Spinal cord (tissue), 10 donors: ENCODE results near the gene SEL1L. TPM values are rescaled to one million over a fixed set of nuclear protein-coding genes. Genes with fewer than 3 reads are reported as not detected.
"Not testable (repeated sequence)": the region's sequence is repeated elsewhere in the genome, so short reads cannot be mapped to it uniquely, and the experiment has no call there.

Experiments used
- DNase-seq, 6 donors: peaks; one replicate each; pipeline versions ENCODE4 v3.0.0 to v3.0.0-alpha.2; 2013 to 2015; ENCODE audit warnings: low spot score in 6 of 6, low read depth in 4 of 6
- H3K27ac ChIP-seq: one replicate; pipeline ENCODE4 v1.5.1; 2013; ENCODE audit warnings: low read depth, low read length, control low read depth
- H3K27me3 ChIP-seq: one replicate; pipeline ENCODE4 v1.6.1; 2013; ENCODE audit warnings: low read length; ENCODE audit not compliant: control insufficient read depth, insufficient read depth
- H3K36me3 ChIP-seq: one replicate; pipeline ENCODE4 v1.6.1; 2013; ENCODE audit warnings: low read length; ENCODE audit not compliant: control insufficient read depth, insufficient read depth
- H3K4me1 ChIP-seq: one replicate; pipeline ENCODE4 v1.6.1; 2013; ENCODE audit warnings: low read length; ENCODE audit not compliant: control insufficient read depth, insufficient read depth
- H3K4me3 ChIP-seq: one replicate; pipeline ENCODE4 v1.5.1; 2013; ENCODE audit warnings: low read depth, low read length, control low read depth
- H3K9me3 ChIP-seq: one replicate; pipeline ENCODE4 v1.6.1; 2013; ENCODE audit warnings: low read length; ENCODE audit not compliant: control insufficient read depth, insufficient read depth
- WGBS: methylation state at CpG from one replicate; pipeline ENCODE4 v1.1.5; 2013; ENCODE audit warnings: missing lambda C conversion rate; ENCODE audit not compliant: insufficient coverage; 5-methylcytosine and 5-hydroxymethylcytosine counted together
- polyA plus RNA-seq, 2 donors: library from polyadenylated mRNA; unstranded; fragments of 120-200 nt; gene quantifications; one replicate each; pipeline ENCODE4 v1.2.1, GENCODE V29; 2013; ENCODE audit not compliant: insufficient read length in 2 of 2
- total RNA-seq, 2 donors: library from RNA; depleted of rRNA in 1 of 2; stranded (reverse); fragments of 120-200 nt in 1 of 2; fragments of >200 nt in 1 of 2; gene quantifications; one replicate each; pipeline versions ENCODE4 v1.2.3 to v1.2.4, GENCODE V29; 2013 to 2014
- donor health status: healthy.

Gene SEL1L
- total and polyA plus RNA-seq, 4 donors: 34.2 to 82.7 (median 48.7) TPM

GRCh38 chr14:81516986-81517797, 16.5 kb downstream of the SEL1L start:
- WGBS: 79% methylated on average over 1 of the region's 2 CpGs
- Histone ChIP-seq H3K9me3 (no peaks in the 10 kb centered on the region), H3K27me3 (no peaks in the 10 kb centered on the region), H3K4me3 (no peak overlapping the region), H3K36me3 (peaks cover 21% of the 10 kb centered on the region), H3K27ac (peak overlapping the region; percentile 64), H3K4me1 (peaks cover 5% of the 10 kb centered on the region)
- DNase-seq: peak in 1 of 6 donors; percentile 41

DNA sequence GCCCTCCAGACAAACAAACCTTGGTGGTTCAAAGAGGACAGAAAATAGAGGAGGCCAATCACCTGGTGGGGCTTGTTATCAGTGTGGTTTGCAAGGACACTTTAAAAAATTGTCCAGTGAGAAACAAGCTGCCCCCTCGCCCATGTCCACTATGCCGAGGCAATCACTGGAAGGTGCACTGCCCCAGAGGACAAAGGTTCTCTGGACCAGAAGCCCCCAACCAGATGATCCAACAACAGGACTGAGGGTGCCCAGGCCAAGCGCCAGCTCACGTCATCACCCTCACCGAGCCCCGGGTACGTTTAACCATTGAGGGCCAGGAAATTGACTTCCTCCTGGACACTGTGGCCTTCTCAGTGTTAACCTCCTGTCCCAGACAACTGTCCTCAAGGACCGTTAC, 17.7 kb downstream of the SEL1L start:
- H3K36me3 ChIP-seq: peaks cover 21% of the 10 kb centered on the region
- not testable (repeated sequence) for H3K4me1 ChIP-seq, H3K27ac ChIP-seq, H3K9me3 ChIP-seq, H3K4me3 ChIP-seq, DNase-seq, H3K27me3 ChIP-seq
- 94% methylated on average over 8 of the region's 8 CpGs for WGBS

GRCh38 chr14:81512826-81513225, 20.8 kb downstream of the SEL1L start:
- 100% methylated on average over 5 of the region's 6 CpGs for WGBS
- not testable (repeated sequence) for DNase-seq, H3K27ac ChIP-seq, H3K4me3 ChIP-seq, H3K9me3 ChIP-seq, H3K27me3 ChIP-seq, H3K4me1 ChIP-seq
- peaks cover 19% of the 10 kb centered on the region for H3K36me3 ChIP-seq

DNA sequence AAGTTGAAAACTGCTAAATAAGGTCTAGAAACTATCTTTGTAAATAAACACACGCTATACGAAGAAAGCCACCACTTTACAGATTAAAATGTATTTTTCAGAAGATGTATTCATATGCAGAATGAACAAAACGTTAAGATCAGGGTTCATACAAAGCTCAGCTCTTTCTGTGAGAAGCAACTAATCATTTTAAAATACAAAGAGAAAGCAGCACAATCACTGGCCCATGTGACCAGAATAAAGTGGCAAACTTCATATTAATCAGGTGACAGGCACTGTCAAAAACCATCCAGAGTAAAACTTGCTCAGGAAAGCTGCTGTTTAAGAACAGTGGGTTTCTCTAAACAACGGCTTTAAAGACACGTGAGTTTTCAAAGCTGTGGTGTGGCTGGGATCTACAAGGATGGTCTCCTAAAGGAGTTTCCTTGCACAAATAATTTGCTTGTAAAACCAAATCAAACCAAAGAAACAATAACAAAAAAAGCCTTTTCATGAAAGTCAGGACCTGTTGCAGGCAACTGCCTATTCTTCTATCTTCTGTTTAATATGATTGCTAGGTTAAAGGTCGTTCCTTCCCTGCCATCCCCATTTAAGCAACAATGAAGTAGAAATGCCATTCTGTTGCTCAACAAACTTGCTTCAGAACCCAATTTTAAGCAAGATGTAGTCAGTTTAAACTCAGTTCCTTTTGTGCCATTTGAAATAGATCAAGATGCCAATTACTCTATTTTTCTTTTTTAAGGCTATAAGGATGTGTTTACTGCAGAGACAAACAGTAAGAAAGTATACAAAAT, 22.3 kb downstream of the SEL1L start:
- Histone ChIP-seq H3K36me3 (peaks cover 13% of the 10 kb centered on the region), H3K9me3 (no peaks in the 10 kb centered on the region), H3K4me3 (no peak overlapping the region), H3K27ac (no peak overlapping the region), H3K27me3 (no peaks in the 10 kb centered on the region), H3K4me1 (no peaks in the 10 kb centered on the region)
- DNase-seq: no peak
- WGBS: no CpG with 5 or more reads among the region's 6 CpGs

GRCh38 chr14:81509838-81510452, 23.7 kb downstream of the SEL1L start:
- no peaks in the 10 kb centered on the region for H3K4me1 ChIP-seq
- no peak overlapping the region for H3K27ac ChIP-seq
- no peaks in the 10 kb centered on the region for H3K9me3 ChIP-seq
- WGBS: 64% methylated on average over 5 of the region's 6 CpGs
- no peaks in the 10 kb centered on the region for H3K27me3 ChIP-seq
- peaks cover 10% of the 10 kb centered on the region for H3K36me3 ChIP-seq
- DNase-seq: no peak
- H3K4me3 ChIP-seq: no peak overlapping the region

DNA sequence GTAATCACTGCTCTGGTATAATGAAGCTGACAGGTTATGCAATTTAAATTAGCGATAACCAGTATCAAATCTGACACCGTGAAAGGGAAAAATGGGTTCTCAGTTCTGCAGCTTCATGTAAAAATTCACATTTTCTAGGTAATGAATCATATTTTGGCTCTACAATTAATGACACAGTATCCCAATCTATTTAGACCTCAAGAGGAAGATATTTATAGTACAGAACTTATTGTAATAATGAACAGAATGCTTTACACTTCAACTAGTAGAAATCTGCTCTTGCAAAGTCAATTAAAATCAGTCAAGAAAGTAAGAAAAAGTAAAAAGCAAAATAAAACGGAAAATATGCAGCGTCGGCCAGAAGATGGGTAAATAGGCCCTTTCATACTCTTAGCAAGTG, 24.3 kb downstream of the SEL1L start:
- Histone ChIP-seq H3K4me3 (no peak overlapping the region), H3K36me3 (peaks cover 10% of the 10 kb centered on the region), H3K27me3 (no peaks in the 10 kb centered on the region), H3K27ac (no peak overlapping the region), H3K4me1 (no peaks in the 10 kb centered on the region), H3K9me3 (no peaks in the 10 kb centered on the region)
- no CpG with 5 or more reads among the region's 5 CpGs for WGBS
- no peak for DNase-seq

DNA sequence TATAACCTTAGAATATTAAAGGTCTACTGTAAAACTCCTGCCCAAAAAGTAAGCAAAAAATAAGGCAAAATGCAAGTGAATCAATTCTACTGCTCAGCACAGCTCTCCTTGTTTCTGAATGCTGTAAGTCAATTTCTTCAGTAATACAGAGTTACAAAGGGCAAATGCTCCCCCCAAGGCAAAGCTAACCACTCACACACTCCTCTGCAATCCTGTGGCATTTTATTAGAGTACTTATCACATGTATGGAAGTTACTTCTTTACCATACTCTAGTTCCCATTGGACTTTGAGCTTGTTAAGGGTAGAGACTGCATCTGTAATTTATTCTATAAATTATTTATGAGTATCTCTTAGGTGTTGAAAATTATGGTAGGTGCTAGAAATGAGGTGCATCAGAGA, 27.2 kb downstream of the SEL1L start:
- peaks cover 6% of the 10 kb centered on the region for H3K36me3 ChIP-seq
- H3K27me3 ChIP-seq: no peaks in the 10 kb centered on the region
- no peak overlapping the region for H3K4me3 ChIP-seq
- no peak overlapping the region for H3K27ac ChIP-seq
- H3K4me1 ChIP-seq: no peaks in the 10 kb centered on the region
- DNase-seq: no peak
- no peaks in the 10 kb centered on the region for H3K9me3 ChIP-seq

- Histone ChIP-seq H3K36me3 (peaks cover 8% of the 10 kb centered on the region), H3K4me3 (no peak overlapping the region), H3K9me3 (no peaks in the 10 kb centered on the region), H3K27me3 (no peaks in the 10 kb centered on the region), H3K4me1 (no peaks in the 10 kb centered on the region), H3K27ac (no peak overlapping the region)
- 90% methylated on average over 1 of the region's 2 CpGs for WGBS
- DNase-seq: no peak
These were observed 28.8 kb downstream of the SEL1L start for GRCh38 chr14:81504864-81505263.

DNA sequence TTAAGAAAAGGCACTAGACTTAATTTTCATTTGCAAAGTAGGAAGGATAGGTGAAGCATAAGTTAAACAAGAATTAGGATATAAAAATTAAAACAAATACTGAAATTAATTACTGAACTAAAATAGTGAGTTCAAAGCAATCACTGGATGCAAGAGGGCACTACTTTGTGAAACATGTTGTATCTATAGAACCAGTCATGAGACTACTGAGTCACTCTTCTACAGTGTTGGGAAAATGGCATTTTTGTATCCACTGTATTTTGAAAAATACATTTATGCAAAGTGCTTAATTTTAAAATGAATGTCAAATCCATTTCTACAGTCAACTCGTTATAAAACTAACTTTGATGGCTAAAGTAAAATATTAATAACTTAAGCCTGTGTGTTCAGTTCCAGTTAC, 47.9 kb downstream of the SEL1L start:
- WGBS: no CpG with 5 or more reads among the region's 1 CpG
- no peaks in the 10 kb centered on the region for H3K4me1 ChIP-seq
- H3K9me3 ChIP-seq: no peaks in the 10 kb centered on the region
- H3K27ac ChIP-seq: no peak overlapping the region
- H3K36me3 ChIP-seq: peaks cover 20% of the 10 kb centered on the region
- no peak for DNase-seq
- no peak overlapping the region for H3K4me3 ChIP-seq
- H3K27me3 ChIP-seq: no peaks in the 10 kb centered on the region
